Putamen (tissue), 1 donor: ENCODE data around the gene LRRC4C.

Experiments used
- DNase-seq: peaks from one replicate; pipeline ENCODE4 v3.0.0-alpha.2; 2016; ENCODE audit warnings: low spot score

Gene LRRC4C

GRCh38 chr11:40095446-40095845 is 1364.0 kb downstream of the LRRC4C start:
- DNase-seq: no peak

DNA sequence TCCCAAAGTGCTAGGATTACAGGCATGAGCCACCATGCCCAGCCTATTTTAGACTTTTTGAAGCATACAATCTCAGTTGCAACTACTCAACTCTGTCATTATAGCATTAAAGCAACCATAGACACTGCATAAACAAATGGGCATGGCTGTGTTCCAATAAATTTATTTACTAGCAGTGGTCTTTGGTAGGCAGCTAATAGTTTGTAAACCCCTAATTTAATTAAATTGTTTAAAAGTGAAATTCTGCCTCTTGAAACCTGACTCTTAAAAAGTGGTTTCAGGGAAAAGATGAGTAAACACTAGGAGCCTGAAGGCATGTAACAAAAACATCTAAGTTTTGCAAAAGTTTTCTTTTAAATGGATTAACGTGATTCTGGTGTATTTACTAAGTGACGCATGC is 1364.5 kb downstream of the LRRC4C start:
- DNase-seq: no peak

DNA sequence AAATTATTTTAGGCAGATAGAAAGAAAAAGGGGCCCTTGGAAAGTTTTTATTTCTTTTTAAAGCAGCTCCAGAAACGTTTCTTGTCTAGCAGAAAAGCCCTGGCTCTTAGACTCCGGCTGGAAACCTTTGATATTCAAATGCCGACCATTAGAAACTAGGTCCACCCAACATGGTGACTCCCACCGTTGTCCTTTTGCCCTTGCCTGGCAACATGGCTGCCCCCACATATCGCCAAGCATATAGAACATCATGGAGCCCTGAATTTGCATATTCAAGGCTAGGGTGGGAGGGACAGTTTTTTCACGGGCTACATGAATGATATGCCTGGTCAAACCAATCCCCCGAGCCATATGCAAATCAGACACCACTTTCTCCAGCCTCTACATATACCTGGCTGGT is 1379.0 kb downstream of the LRRC4C start:
- DNase-seq: no peak
